Neural progenitor cell (in vitro differentiated cells): ENCODE data around the gene DOK7. TPM values are rescaled to one million over a fixed set of nuclear protein-coding genes. Genes with fewer than 3 reads are reported as not detected.

Source experiments
- DNase-seq: peaks from one replicate; pipeline ENCODE4 v3.0.0-alpha.2; 2016; ENCODE audit warnings: low spot score
- H2AFZ ChIP-seq: fragments of 200-600 bp; sonication (generic); replicated peaks from 2 replicates; pipeline ENCODE4 v1.6.1; 2016; ENCODE audit warnings: antibody characterized with exemption
- H3F3A ChIP-seq: fragments of 200-600 bp; sonication (generic); 2 replicates; pipeline ENCODE4 v1.6.1; 2016; ENCODE audit warnings: antibody characterized with exemption, low read depth
- H3K27ac ChIP-seq: fragments of 200-600 bp; sonication (generic); 2 replicates; pipeline ENCODE4 v1.5.1; 2016; ENCODE audit warnings: mild to moderate bottlenecking
- H3K27me3 ChIP-seq: fragments of 200-600 bp; sonication (generic); 2 replicates; pipeline ENCODE4 v1.6.1; 2016; ENCODE audit warnings: mild to moderate bottlenecking, moderate library complexity
- H3K36me3 ChIP-seq: fragments of 200-600 bp; sonication (generic); 2 replicates; pipeline ENCODE4 v1.5.1; 2016
- H3K4me1 ChIP-seq: fragments of 200-600 bp; sonication (generic); 2 replicates; pipeline ENCODE4 v1.6.1; 2016; ENCODE audit warnings: mixed run types
- H3K4me2 ChIP-seq: fragments of 200-600 bp; sonication (generic); 2 replicates; pipeline ENCODE4 v1.6.1; 2016
- H3K4me3 ChIP-seq: fragments of 200-600 bp; sonication (generic); 2 replicates; pipeline ENCODE4 v1.5.1; 2016
- H3K79me2 ChIP-seq: fragments of 200-600 bp; sonication (generic); 2 replicates; pipeline ENCODE4 v1.6.1; 2016; ENCODE audit warnings: low read depth
- H3K9ac ChIP-seq: fragments of 200-600 bp; sonication (generic); 2 replicates; pipeline ENCODE4 v1.6.1; 2016
- H3K9me3 ChIP-seq: fragments of 200-600 bp; sonication (generic); 2 replicates; pipeline ENCODE4 v1.5.1; 2016; ENCODE audit warnings: low read depth
- H4K20me1 ChIP-seq: fragments of 200-600 bp; sonication (generic); 2 replicates; pipeline ENCODE4 v1.6.1; 2016; ENCODE audit warnings: low read depth
- H3K27ac Mint-ChIP-seq: 3 replicates; pipeline ENCODE4 v1.8.0; 2021; ENCODE audit warnings: mixed read lengths
- H3K27me3 Mint-ChIP-seq: 2 replicates; pipeline ENCODE4 v1.8.0; 2022; ENCODE audit warnings: low read depth, mild to moderate bottlenecking, inconsistent platforms, moderate library complexity, mixed read lengths; ENCODE audit not compliant: insufficient read depth
- H3K36me3 Mint-ChIP-seq: 3 replicates; pipeline ENCODE4 v1.8.0; 2021; ENCODE audit warnings: mixed read lengths
- H3K4me1 Mint-ChIP-seq: 3 replicates; pipeline ENCODE4 v1.8.0; 2021; ENCODE audit warnings: mixed read lengths
- H3K4me3 Mint-ChIP-seq: 3 replicates; pipeline ENCODE4 v1.8.0; 2021; ENCODE audit warnings: mild to moderate bottlenecking, moderate library complexity, mixed read lengths
- H3K9me3 Mint-ChIP-seq: 3 replicates; pipeline ENCODE4 v1.8.0; 2020; ENCODE audit warnings: mixed read lengths
- EZH2 ChIP-seq: fragments of 200-600 bp; sonication (generic); IDR thresholded peaks from 2 replicates; pipeline ENCODE4 v1.6.1; 2017; ENCODE audit warnings: antibody characterized with exemption, mild to moderate bottlenecking, moderate library complexity
- EZH2phosphoT487 ChIP-seq: fragments of 200-600 bp; sonication (generic); IDR thresholded peaks from 2 replicates; pipeline ENCODE4 v1.6.1; 2017; ENCODE audit warnings: antibody characterized with exemption
- total RNA-seq: library from RNA; depleted of rRNA; stranded (reverse); fragments of >200 nt; gene quantifications from 2 replicates; pipeline ENCODE4 v1.2.3, GENCODE V29; 2015; ENCODE audit warnings: low replicate concordance
- TF ChIP-seq, protein P1 (sequence below): fragments of 200-600 bp; sonication (generic); IDR thresholded peaks from 2 replicates; pipeline ENCODE4 v1.5.1; 2017; ENCODE audit warnings: antibody characterized with exemption, mild to moderate bottlenecking

Gene DOK7
- total RNA-seq, 1 donor from 2014 or later = not detected

DNA sequence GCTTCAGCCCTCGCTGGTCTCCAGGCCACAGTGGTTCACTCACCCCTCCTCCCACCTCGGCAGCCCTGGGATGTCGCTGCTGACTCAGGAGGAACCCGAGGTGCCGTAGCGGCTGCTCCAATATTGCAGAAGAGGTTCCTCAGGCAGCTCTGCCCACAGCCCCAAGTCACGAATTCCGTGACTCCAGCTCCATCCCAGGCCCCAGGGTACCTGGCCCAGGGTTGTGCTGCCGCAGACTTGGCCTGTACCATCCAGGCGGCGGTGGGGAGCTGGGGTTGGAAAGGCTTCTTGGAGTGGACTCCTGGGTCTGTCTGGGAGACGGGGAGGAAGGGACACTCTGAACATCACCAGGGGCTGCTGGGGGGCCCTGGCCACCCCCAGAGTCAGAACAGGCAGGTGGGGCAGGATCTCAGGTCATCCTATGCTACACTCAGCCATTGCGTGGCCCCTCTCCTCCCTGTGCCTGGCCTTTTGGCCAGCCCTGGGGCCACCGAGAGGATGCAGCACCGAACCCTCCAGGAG lies 22.1 kb upstream of the DOK7 start:
- H3K27me3 Mint-ChIP-seq = peaks cover 5% of the 10 kb centered on the region
- no peak for DNase-seq
- Histone ChIP-seq H3K27ac (no peak overlapping the region), H3K9me3 (no peaks in the 10 kb centered on the region), H3K79me2 (no peaks in the 10 kb centered on the region), H3K27me3 (no peaks in the 10 kb centered on the region), H3K9ac (no peak overlapping the region), H3K4me2 (no peak overlapping the region), H3K36me3 (no peaks in the 10 kb centered on the region), H4K20me1 (no peaks in the 10 kb centered on the region), H3F3A (no peaks in the 10 kb centered on the region), H3K4me1 (no peaks in the 10 kb centered on the region), H3K4me3 (no peak overlapping the region), H2AFZ (no peak overlapping the region)
- no peaks in the 10 kb centered on the region for H3K9me3 Mint-ChIP-seq
- H3K4me1 Mint-ChIP-seq = no peaks in the 10 kb centered on the region
- TF ChIP-seq EZH2phosphoT487 = no peak
- TF ChIP-seq, protein P1, sequence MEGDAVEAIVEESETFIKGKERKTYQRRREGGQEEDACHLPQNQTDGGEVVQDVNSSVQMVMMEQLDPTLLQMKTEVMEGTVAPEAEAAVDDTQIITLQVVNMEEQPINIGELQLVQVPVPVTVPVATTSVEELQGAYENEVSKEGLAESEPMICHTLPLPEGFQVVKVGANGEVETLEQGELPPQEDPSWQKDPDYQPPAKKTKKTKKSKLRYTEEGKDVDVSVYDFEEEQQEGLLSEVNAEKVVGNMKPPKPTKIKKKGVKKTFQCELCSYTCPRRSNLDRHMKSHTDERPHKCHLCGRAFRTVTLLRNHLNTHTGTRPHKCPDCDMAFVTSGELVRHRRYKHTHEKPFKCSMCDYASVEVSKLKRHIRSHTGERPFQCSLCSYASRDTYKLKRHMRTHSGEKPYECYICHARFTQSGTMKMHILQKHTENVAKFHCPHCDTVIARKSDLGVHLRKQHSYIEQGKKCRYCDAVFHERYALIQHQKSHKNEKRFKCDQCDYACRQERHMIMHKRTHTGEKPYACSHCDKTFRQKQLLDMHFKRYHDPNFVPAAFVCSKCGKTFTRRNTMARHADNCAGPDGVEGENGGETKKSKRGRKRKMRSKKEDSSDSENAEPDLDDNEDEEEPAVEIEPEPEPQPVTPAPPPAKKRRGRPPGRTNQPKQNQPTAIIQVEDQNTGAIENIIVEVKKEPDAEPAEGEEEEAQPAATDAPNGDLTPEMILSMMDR = no peak
- no peak for TF ChIP-seq EZH2
- no peak overlapping the region for H3K4me3 Mint-ChIP-seq
- no peaks in the 10 kb centered on the region for H3K36me3 Mint-ChIP-seq
- no peak overlapping the region for H3K27ac Mint-ChIP-seq

DNA sequence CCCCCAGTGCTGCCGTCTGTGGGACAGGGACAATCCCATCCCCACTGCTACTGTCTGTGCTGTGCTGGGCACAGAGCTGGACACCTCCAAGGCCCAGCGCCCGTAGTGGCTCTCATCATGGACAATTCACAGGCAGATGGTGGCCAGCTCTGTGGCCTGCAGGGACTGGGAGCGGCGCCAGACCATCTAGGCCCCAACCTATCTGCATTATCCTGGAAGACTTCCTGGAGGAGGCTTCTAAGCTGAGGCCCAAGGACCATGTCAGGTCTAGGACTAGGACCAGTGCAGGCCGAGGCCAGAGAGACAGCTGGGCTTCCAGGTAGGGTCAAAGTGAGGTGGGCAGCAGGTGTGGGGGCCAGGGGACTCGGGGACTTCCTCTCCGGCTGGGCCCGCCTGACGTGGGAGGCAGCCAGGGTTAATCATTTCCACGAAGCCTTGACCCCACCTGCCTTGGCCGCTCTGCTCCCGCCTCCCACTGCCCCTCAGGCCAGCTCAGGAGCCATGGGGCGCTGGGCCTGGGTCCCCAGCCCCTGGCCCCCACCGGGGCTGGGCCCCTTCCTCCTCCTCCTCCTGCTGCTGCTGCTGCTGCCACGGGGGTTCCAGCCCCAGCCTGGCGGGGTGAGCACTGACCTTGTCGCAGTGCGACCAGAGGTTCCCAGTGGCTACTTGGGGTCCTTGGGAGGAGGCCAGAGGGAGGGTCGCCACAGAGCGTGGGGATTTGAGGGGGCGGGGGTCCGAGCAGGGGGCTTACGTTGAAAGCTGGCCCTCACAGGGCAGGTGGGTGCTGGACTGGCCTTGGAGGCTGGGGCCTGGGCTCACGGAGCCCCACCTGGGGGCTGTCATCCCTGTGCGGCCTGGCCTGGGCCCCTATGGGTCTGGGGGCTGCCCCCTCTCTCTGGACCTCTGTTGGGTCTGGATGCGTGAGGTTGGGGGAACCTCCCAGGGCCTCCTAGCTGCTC lies 21.3 kb upstream of the DOK7 start, which contains the start of gene HGFAC:
TSS of gene HGFAC (plus strand) at position 468 of the 959 bp plus-strand sequence. CDS start at position 502, 34 bp downstream.
- no peak within 1 kb of the TSS for H3K4me2 ChIP-seq
- DNase-seq = no peak
- no peaks in the 10 kb centered on the region for H3K4me1 ChIP-seq
- H3K36me3 Mint-ChIP-seq = no peaks in the 10 kb centered on the region
- H3K27ac Mint-ChIP-seq = no peak within 1 kb of the TSS
- no peak within 1 kb of the TSS for H3K9ac ChIP-seq
- H2AFZ ChIP-seq = no peak within 1 kb of the TSS
- TF ChIP-seq EZH2 (no peak), EZH2phosphoT487 (no peak)
- TF ChIP-seq, protein P1 = no peak
- no peaks in the 10 kb centered on the region for H3F3A ChIP-seq
- H3K4me3 Mint-ChIP-seq = no peak within 1 kb of the TSS
- peaks cover 5% of the 10 kb centered on the region for H3K27me3 Mint-ChIP-seq
- no peaks in the 10 kb centered on the region for H3K4me1 Mint-ChIP-seq
- no peaks in the 10 kb centered on the region for H3K79me2 ChIP-seq
- no peak within 1 kb of the TSS for H3K27ac ChIP-seq
- no peaks in the 10 kb centered on the region for H3K9me3 Mint-ChIP-seq
- no peaks in the 10 kb centered on the region for H4K20me1 ChIP-seq
- no peaks in the 10 kb centered on the region for H3K27me3 ChIP-seq
- no peaks in the 10 kb centered on the region for H3K9me3 ChIP-seq
- no peaks in the 10 kb centered on the region for H3K36me3 ChIP-seq
- no peak within 1 kb of the TSS for H3K4me3 ChIP-seq

DNA sequence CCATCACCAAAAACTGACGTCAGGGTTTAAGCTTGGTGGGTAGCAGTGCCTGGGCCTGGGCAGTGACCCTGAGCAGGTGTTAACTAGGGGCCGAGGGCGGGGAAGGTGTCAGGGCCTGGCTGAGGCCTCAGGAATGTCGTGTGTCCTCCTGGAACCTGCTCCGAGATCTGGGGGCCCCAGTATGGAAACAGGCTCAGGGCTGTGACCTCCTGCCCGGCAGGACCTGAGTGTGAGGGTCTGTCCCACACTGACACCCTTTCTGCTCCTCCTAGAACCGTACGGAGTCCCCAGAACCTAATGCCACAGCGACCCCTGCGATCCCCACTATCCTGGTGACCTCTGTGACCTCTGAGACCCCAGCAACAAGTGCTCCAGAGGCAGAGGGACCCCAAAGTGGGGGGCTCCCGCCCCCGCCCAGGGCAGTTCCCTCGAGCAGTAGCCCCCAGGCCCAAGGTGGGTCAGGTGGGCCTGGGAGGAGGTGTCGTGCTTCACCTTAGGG lies 20.6 kb upstream of the DOK7 start:
- H3K9me3 Mint-ChIP-seq = no peaks in the 10 kb centered on the region
- no peak overlapping the region for H3K27ac Mint-ChIP-seq
- H3K27me3 Mint-ChIP-seq = peaks cover 5% of the 10 kb centered on the region

More for the DNA sequence above, 20.6 kb upstream of the DOK7 start:
- Histone ChIP-seq H2AFZ (no peak overlapping the region), H3K27ac (no peak overlapping the region), H3K4me2 (no peak overlapping the region), H3F3A (no peaks in the 10 kb centered on the region), H3K79me2 (no peaks in the 10 kb centered on the region), H3K9ac (no peak overlapping the region), H4K20me1 (no peaks in the 10 kb centered on the region), H3K4me3 (no peak overlapping the region), H3K9me3 (no peaks in the 10 kb centered on the region), H3K4me1 (no peaks in the 10 kb centered on the region), H3K36me3 (no peaks in the 10 kb centered on the region), H3K27me3 (no peaks in the 10 kb centered on the region)
- no peak overlapping the region for H3K4me3 Mint-ChIP-seq
- H3K36me3 Mint-ChIP-seq = no peaks in the 10 kb centered on the region
- TF ChIP-seq EZH2phosphoT487 = no peak
- DNase-seq = no peak
- H3K4me1 Mint-ChIP-seq = no peaks in the 10 kb centered on the region
